ENCODE data around the gene KRT12. TPM values are rescaled to one million over a fixed set of nuclear protein-coding genes. Genes with fewer than 3 reads are reported as not detected.

KRT12 gene
- total RNA-seq, 5 donors from 2014 or later (not counting 1 experiment from before 2014, with no cell fraction given): 0.10 TPM; not detected in 4

DNA sequence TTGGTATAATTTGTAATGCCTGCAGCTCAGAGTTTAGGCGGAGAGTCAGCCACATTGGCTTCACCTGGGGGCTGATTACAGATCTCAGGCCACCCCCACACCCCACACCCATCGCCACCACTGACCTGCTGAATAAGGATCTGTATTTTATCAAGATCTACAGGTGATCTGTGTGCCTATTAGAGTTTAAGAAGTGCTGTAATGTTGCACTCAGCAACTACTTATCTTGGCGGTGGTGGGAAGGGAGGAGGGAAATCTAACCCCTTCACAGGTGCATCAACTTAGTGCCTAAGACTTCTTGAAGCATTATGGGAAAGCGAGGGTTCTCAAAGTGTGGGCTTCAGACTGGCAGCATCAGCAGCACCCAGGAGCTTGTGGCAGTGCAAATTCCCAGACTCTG is 35.5 kb upstream of the KRT12 start:
- Mint-ChIP-seq H3K4me3 (no peak overlapping the region), H3K27ac (no peak overlapping the region), H3K27me3 (peaks cover 40 to 50% of the 10 kb centered on the region in 2 donors), H3K4me1 (no peaks in the 10 kb centered on the region), H3K9me3 (no peaks in the 10 kb centered on the region), H3K36me3 (no peaks in the 10 kb centered on the region)
- Histone ChIP-seq H3K36me3 (ENCODE audit: control insufficient read depth in 2 of 2, extremely low read depth in 1 of 2, insufficient read depth in 1 of 2, low read length in 1 of 2) (no peaks in the 10 kb centered on the region), H3K9me3 (no peaks in the 10 kb centered on the region), H3K27ac (ENCODE audit: low read length) (no peak overlapping the region), H3K4me1 (ENCODE audit: control insufficient read depth in 1 of 2, extremely low read depth in 1 of 2, insufficient read depth in 2 of 2, low read length in 2 of 2) (no peaks in the 10 kb centered on the region), H3K27me3 (replicated peaks in 1 of 2; ENCODE audit: control insufficient read depth in 2 of 2, extremely low read depth in 1 of 2, insufficient read depth in 2 of 2, low read length in 1 of 2) (peaks cover 8 to 16% of the 10 kb centered on the region in 2 experiments), H3K4me3 (ENCODE audit: control insufficient read depth in 1 of 2, extremely low read depth in 1 of 2, low read length in 1 of 2) (no peak overlapping the region)
- POLR2A ChIA-PET: no interaction called here
- WGBS (ENCODE audit: insufficient coverage): 100% methylated on average over 1 of the region's 4 CpGs
- CTCF ChIA-PET: interaction anchor here in 1 of 2 donors (0.7 to 1.0 kb wide), 2 partner anchors 421 to 746 kb away, joined by 3 read pairs; no protein-coding TSS in a partner anchor
- no peak for DNase-seq
- no peak for ATAC-seq (replicated peaks in 1 of 4)

DNA sequence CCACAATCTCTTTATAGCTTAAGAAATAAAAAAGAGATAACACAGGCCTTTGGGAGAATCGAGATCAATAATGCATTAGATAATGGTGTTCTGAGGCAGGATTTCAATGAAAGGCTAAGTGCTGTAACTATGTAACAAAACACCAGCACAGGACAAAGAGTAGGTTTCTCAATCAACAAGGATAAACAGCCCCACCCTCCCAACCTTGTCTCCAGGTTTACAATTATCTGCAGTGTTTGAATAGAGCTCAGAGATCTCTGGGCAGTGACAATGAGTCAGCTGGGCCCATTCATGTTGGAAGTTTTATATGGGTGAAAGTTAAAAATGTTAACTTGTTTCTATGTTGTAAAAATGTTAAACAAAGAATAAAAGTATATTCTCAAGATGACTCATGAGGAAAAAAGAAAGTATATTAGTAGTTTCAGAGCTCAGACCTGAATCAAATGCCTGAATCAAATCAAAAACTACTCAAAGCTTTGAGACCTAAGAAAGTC is 35.0 kb upstream of the KRT12 start:
- no peak overlapping the region for H3K4me3 ChIP-seq (ENCODE audit: control insufficient read depth in 1 of 2, extremely low read depth in 1 of 2, low read length in 1 of 2)
- H3K27ac ChIP-seq (ENCODE audit: low read length): no peak overlapping the region
- H3K4me1 ChIP-seq (ENCODE audit: control insufficient read depth in 1 of 2, extremely low read depth in 1 of 2, insufficient read depth in 2 of 2, low read length in 2 of 2): no peaks in the 10 kb centered on the region
- ATAC-seq (replicated peaks in 1 of 4) (no peak), DNase-seq (no peak)
- H3K9me3 ChIP-seq: no peaks in the 10 kb centered on the region
- H3K27me3 Mint-ChIP-seq: peaks cover 36 to 47% of the 10 kb centered on the region in 2 donors
- H3K27me3 ChIP-seq (replicated peaks in 1 of 2; ENCODE audit: control insufficient read depth in 2 of 2, extremely low read depth in 1 of 2, insufficient read depth in 2 of 2, low read length in 1 of 2): peaks cover 8 to 14% of the 10 kb centered on the region in 2 experiments
- H3K36me3 Mint-ChIP-seq: no peaks in the 10 kb centered on the region
- CTCF ChIA-PET: interaction anchor here in 1 of 2 donors (0.7 to 1.0 kb wide), 2 partner anchors 422 to 747 kb away, joined by 3 read pairs; no protein-coding TSS in a partner anchor
- H3K4me1 Mint-ChIP-seq: no peaks in the 10 kb centered on the region
- no peak overlapping the region for H3K27ac Mint-ChIP-seq
- no peaks in the 10 kb centered on the region for H3K36me3 ChIP-seq (ENCODE audit: control insufficient read depth in 2 of 2, extremely low read depth in 1 of 2, insufficient read depth in 1 of 2, low read length in 1 of 2)
- WGBS (ENCODE audit: insufficient coverage): no CpG with 5 or more reads among the region's 1 CpG
- H3K4me3 Mint-ChIP-seq: no peak overlapping the region
- POLR2A ChIA-PET: interaction anchor here in 1 of 2 donors (0.7 kb wide), 1 partner anchor 937 kb away, joined by 4 read pairs; no protein-coding TSS in a partner anchor
- H3K9me3 Mint-ChIP-seq: no peaks in the 10 kb centered on the region

- Mint-ChIP-seq H3K4me3 (no peak overlapping the region), H3K27me3 (peaks cover 32 to 39% of the 10 kb centered on the region in 2 donors), H3K4me1 (no peaks in the 10 kb centered on the region), H3K9me3 (no peaks in the 10 kb centered on the region), H3K36me3 (no peaks in the 10 kb centered on the region), H3K27ac (no peak overlapping the region)
- Histone ChIP-seq H3K4me3 (ENCODE audit: control insufficient read depth in 1 of 2, extremely low read depth in 1 of 2, low read length in 1 of 2) (no peak overlapping the region), H3K36me3 (ENCODE audit: control insufficient read depth in 2 of 2, extremely low read depth in 1 of 2, insufficient read depth in 1 of 2, low read length in 1 of 2) (no peaks in the 10 kb centered on the region), H3K27me3 (replicated peaks in 1 of 2; ENCODE audit: control insufficient read depth in 2 of 2, extremely low read depth in 1 of 2, insufficient read depth in 2 of 2, low read length in 1 of 2) (peaks cover 2 to 13% of the 10 kb centered on the region in 2 experiments), H3K4me1 (ENCODE audit: control insufficient read depth in 1 of 2, extremely low read depth in 1 of 2, insufficient read depth in 2 of 2, low read length in 2 of 2) (no peaks in the 10 kb centered on the region), H3K9me3 (no peaks in the 10 kb centered on the region), H3K27ac (ENCODE audit: low read length) (no peak overlapping the region)
- no CpG with 5 or more reads among the region's 5 CpGs for WGBS (ENCODE audit: insufficient coverage)
- ATAC-seq (replicated peaks in 1 of 4) (no peak), DNase-seq (no peak)
- POLR2A ChIA-PET: no interaction called here
- CTCF ChIA-PET: interaction anchor here in 1 of 2 donors (0.5 kb wide), 1 partner anchor 762 kb away, joined by 3 read pairs; no protein-coding TSS in a partner anchor
These were observed 33.9 kb upstream of the KRT12 start for GRCh38 chr17:40900809-40901356.

DNA sequence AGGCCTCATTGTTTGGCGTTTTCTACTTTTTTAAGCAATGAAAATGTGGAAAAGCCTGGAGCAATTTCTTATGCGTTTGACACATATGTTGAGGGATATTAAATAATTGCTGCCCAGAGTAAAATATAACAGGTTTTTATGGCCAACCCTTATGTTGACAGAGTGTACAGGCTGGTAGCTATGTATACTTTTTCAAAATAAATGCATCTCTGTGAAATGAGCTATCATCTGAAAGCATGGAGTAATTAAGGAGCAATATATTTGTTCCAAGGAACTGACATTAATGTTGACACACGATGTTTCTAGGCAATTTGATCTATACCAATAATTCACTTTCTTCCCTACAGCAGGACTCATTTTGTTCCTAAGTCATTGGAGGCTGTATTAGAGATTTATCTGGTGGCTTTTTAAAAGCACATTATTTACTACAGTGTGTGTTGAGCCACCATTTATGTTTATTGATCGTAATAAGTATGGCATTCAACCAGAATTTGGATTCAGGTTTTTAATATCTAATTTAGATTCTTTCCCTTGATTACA is 30.0 kb upstream of the KRT12 start:
- Mint-ChIP-seq H3K4me1 (no peaks in the 10 kb centered on the region), H3K9me3 (no peaks in the 10 kb centered on the region), H3K27me3 (peaks cover 31 to 35% of the 10 kb centered on the region in 2 donors), H3K27ac (no peak overlapping the region), H3K4me3 (no peak overlapping the region), H3K36me3 (no peaks in the 10 kb centered on the region)
- CTCF ChIA-PET: no interaction called here
- Histone ChIP-seq H3K36me3 (ENCODE audit: control insufficient read depth in 2 of 2, extremely low read depth in 1 of 2, insufficient read depth in 1 of 2, low read length in 1 of 2) (no peaks in the 10 kb centered on the region), H3K27me3 (replicated peaks in 1 of 2; ENCODE audit: control insufficient read depth in 2 of 2, extremely low read depth in 1 of 2, insufficient read depth in 2 of 2, low read length in 1 of 2) (peaks cover 2 to 8% of the 10 kb centered on the region in 2 experiments), H3K9me3 (no peaks in the 10 kb centered on the region), H3K4me3 (ENCODE audit: control insufficient read depth in 1 of 2, extremely low read depth in 1 of 2, low read length in 1 of 2) (no peak overlapping the region), H3K27ac (ENCODE audit: low read length) (no peak overlapping the region), H3K4me1 (ENCODE audit: control insufficient read depth in 1 of 2, extremely low read depth in 1 of 2, insufficient read depth in 2 of 2, low read length in 2 of 2) (no peaks in the 10 kb centered on the region)
- 60% methylated on average over 1 of the region's 4 CpGs for WGBS (ENCODE audit: insufficient coverage)
- POLR2A ChIA-PET: no interaction called here
- no peak for DNase-seq
- no peak for ATAC-seq (replicated peaks in 1 of 4)

- Mint-ChIP-seq H3K36me3 (no peaks in the 10 kb centered on the region), H3K4me3 (no peak overlapping the region), H3K27me3 (peaks cover 21 to 35% of the 10 kb centered on the region in 2 donors), H3K4me1 (no peaks in the 10 kb centered on the region), H3K9me3 (no peaks in the 10 kb centered on the region), H3K27ac (no peak overlapping the region)
- CTCF ChIA-PET: no interaction called here
- Histone ChIP-seq H3K9me3 (no peaks in the 10 kb centered on the region), H3K27me3 (replicated peaks in 1 of 2; ENCODE audit: control insufficient read depth in 2 of 2, extremely low read depth in 1 of 2, insufficient read depth in 2 of 2, low read length in 1 of 2) (peaks cover 2 to 8% of the 10 kb centered on the region in 2 experiments), H3K27ac (ENCODE audit: low read length) (no peak overlapping the region), H3K36me3 (ENCODE audit: control insufficient read depth in 2 of 2, extremely low read depth in 1 of 2, insufficient read depth in 1 of 2, low read length in 1 of 2) (no peaks in the 10 kb centered on the region), H3K4me1 (ENCODE audit: control insufficient read depth in 1 of 2, extremely low read depth in 1 of 2, insufficient read depth in 2 of 2, low read length in 2 of 2) (no peaks in the 10 kb centered on the region), H3K4me3 (ENCODE audit: control insufficient read depth in 1 of 2, extremely low read depth in 1 of 2, low read length in 1 of 2) (no peak overlapping the region)
- ATAC-seq (replicated peaks in 1 of 4): no peak
- no peak for DNase-seq
- whole genome bisulfite sequencing (ENCODE audit: insufficient coverage): 76% methylated on average over 7 of the region's 9 CpGs
- POLR2A ChIA-PET: no interaction called here
These were observed 28.2 kb upstream of the KRT12 start for GRCh38 chr17:40895106-40895730.

DNA sequence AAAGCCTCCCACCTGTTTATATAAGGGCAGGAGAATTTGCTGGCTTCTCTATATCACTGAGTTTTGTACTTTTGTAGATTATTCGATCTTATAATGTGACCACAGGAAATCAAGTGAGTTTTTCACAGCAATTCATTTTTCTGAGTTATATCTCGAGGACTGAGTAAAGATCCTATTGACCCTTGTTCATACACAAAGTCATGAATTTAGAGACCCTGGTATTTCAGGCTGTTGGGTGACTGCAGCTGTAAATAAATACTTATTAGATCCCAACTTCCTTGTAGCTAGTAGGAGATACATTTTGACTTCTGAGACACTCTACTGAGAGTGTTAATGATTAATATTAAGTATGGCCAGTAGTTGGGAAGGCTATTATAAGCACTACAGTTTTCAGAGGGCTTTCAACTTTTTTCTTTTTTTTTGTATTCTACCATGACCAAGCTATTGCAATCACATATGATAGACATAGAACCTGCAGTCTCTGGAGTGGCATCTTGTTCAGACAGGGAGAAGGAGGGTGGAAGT is 21.2 kb upstream of the KRT12 start:
- H3K9me3 ChIP-seq: no peaks in the 10 kb centered on the region
- H3K4me1 ChIP-seq (ENCODE audit: control insufficient read depth in 1 of 2, extremely low read depth in 1 of 2, insufficient read depth in 2 of 2, low read length in 2 of 2): no peaks in the 10 kb centered on the region
- H3K4me3 Mint-ChIP-seq: no peak overlapping the region
- ATAC-seq (replicated peaks in 1 of 4) (no peak), DNase-seq (no peak)
- H3K4me1 Mint-ChIP-seq: no peaks in the 10 kb centered on the region
- H3K27me3 ChIP-seq (replicated peaks in 1 of 2; ENCODE audit: control insufficient read depth in 2 of 2, extremely low read depth in 1 of 2, insufficient read depth in 2 of 2, low read length in 1 of 2): peaks cover 2 to 11% of the 10 kb centered on the region in 2 experiments
- no CpG with 5 or more reads among the region's 2 CpGs for WGBS (ENCODE audit: insufficient coverage)
- CTCF ChIA-PET: no interaction called here
- no peaks in the 10 kb centered on the region for H3K36me3 ChIP-seq (ENCODE audit: control insufficient read depth in 2 of 2, extremely low read depth in 1 of 2, insufficient read depth in 1 of 2, low read length in 1 of 2)
- H3K27ac ChIP-seq (ENCODE audit: low read length): no peak overlapping the region
- no peak overlapping the region for H3K4me3 ChIP-seq (ENCODE audit: control insufficient read depth in 1 of 2, extremely low read depth in 1 of 2, low read length in 1 of 2)
- POLR2A ChIA-PET: no interaction called here
- no peaks in the 10 kb centered on the region for H3K9me3 Mint-ChIP-seq
- peak overlapping the region in 1 of 2 donors; percentile 1 for H3K27ac Mint-ChIP-seq
- H3K36me3 Mint-ChIP-seq: no peaks in the 10 kb centered on the region
- H3K27me3 Mint-ChIP-seq: peaks cover 34 to 44% of the 10 kb centered on the region in 2 donors
